ENCODE results near the gene AP1S3. TPM values are rescaled to one million over a fixed set of nuclear protein-coding genes. Genes with fewer than 3 reads are reported as not detected.

Gene AP1S3
- total RNA-seq, 1 experiment from 2014 or later, result 185 TPM

DNA sequence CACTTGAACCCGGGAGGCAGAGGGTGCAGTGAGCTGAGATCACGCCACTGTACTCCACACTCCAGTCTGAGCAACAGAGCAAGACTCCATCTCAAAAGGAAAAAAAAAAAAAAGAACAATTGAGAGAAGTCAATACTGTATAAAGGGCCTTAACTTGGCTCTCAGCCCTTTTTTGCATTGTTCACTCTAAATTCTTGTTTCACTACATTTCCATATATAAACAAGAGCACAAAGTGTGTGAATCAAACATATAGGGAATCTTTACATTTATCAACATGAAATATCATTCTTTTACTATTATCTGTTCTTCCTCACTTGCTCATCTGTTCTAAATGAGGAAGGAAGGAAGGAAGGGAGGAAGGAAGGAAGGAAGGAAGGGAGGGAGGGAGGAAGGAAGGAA is 90.8 kb downstream of the AP1S3 start:
- ChIA-PET RAD21 (ENCODE audit: low non-redundant PET in 1 of 2, low total read pairs in 2 of 2, uncharacterized antibody in 2 of 2, unreplicated experiment in 2 of 2) (no interaction called here), POLR2A (no interaction called here)
- no peaks in the 10 kb centered on the region for H3K27me3 ChIP-seq (ENCODE audit: insufficient read depth, low read length)

DNA sequence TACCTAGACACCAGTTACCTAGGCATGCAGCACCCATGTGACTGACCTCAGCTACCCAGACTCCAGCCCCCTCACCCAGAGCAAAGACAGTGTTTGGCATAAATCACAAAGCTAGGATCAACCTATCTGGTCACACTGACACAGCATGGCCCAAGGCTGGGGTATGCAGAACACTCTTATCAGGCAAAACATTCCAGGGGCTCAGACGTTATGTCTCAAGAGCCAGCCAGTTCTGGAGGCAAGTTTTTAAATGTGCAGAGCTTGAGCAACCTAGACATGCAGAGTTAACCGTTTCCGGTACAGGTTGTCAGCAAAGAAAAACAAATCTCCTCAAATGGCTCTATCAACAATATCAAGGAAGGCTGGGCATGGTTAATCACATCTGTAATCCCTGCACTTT is 92.8 kb downstream of the AP1S3 start:
- Histone ChIP-seq H3K4me3 (replicated peaks in 1 of 2; ENCODE audit: low read depth in 1 of 2, low read length in 2 of 2) (no peak overlapping the region), H3K9me3 (ENCODE audit: control insufficient read depth in 1 of 2, insufficient read depth in 1 of 2, low read depth in 1 of 2, low read length in 2 of 2) (no peaks in the 10 kb centered on the region), H4K20me1 (ENCODE audit: insufficient read depth) (no peaks in the 10 kb centered on the region), H3K9ac (ENCODE audit: low read length) (no peak overlapping the region), H3K79me2 (ENCODE audit: insufficient read depth, low read length) (no peaks in the 10 kb centered on the region), H3K27me3 (ENCODE audit: insufficient read depth, low read length) (no peaks in the 10 kb centered on the region), H2AFZ (ENCODE audit: low read depth, low read length, poor library complexity, severe bottlenecking) (no peak overlapping the region), H3K9me2 (ENCODE audit: insufficient read depth) (no peaks in the 10 kb centered on the region), H3K36me3 (ENCODE audit: control insufficient read depth in 1 of 2, insufficient read depth in 2 of 2, low read length in 2 of 2) (no peaks in the 10 kb centered on the region), H3K4me2 (ENCODE audit: low read length) (no peak overlapping the region), H3K4me1 (ENCODE audit: control insufficient read depth in 1 of 2, insufficient read depth in 2 of 2, low read length in 2 of 2) (peaks cover 10 to 23% of the 10 kb centered on the region in 2 experiments; a peak in 2 of 4 replicates), H3K27ac (ENCODE audit: low read depth, low read length) (no peak overlapping the region)
- ChIA-PET RAD21 (ENCODE audit: low non-redundant PET in 1 of 2, low total read pairs in 2 of 2, uncharacterized antibody in 2 of 2, unreplicated experiment in 2 of 2) (no interaction called here), POLR2A (no interaction called here), CTCF (no interaction called here)
- no TSS peak for BruUV-seq (replicated peaks)
- intact Hi-C loops (cut with micrococcal nuclease), result no loop called here
- no peak for TF ChIP-seq SRF (IDR thresholded peaks at IDR 0.05; ENCODE audit: low read depth)
- TF ChIP-seq EGR1 (IDR thresholded peaks at IDR 0.05; ENCODE audit: low read depth), result no peak
- TF ChIP-seq SIN3A (IDR thresholded peaks at IDR 0.05; ENCODE audit: low read depth), result no peak
- DNase-seq (ENCODE audit: low read depth, low spot score) (no peak), ATAC-seq (no peak)

More for the DNA sequence above, 90.8 kb downstream of the AP1S3 start:
- no peak for DNase-seq (ENCODE audit: low read depth, low spot score)
- H3K4me1 ChIP-seq (ENCODE audit: control insufficient read depth in 1 of 2, insufficient read depth in 2 of 2, low read length in 2 of 2), result peaks cover 0 to 17% of the 10 kb centered on the region in 2 experiments; a peak in 2 of 4 replicates
- no peaks in the 10 kb centered on the region for H3K9me3 ChIP-seq (ENCODE audit: control insufficient read depth in 1 of 2, insufficient read depth in 1 of 2, low read depth in 1 of 2, low read length in 2 of 2)
- intact Hi-C loops (cut with micrococcal nuclease), result no loop called here
- H3K79me2 ChIP-seq (ENCODE audit: insufficient read depth, low read length), result no peaks in the 10 kb centered on the region
- no peak overlapping the region for H3K27ac ChIP-seq (ENCODE audit: low read depth, low read length)
- no peaks in the 10 kb centered on the region for H3K36me3 ChIP-seq (ENCODE audit: control insufficient read depth in 1 of 2, insufficient read depth in 2 of 2, low read length in 2 of 2)
- H3K9me2 ChIP-seq (ENCODE audit: insufficient read depth), result no peaks in the 10 kb centered on the region
- H4K20me1 ChIP-seq (ENCODE audit: insufficient read depth), result no peaks in the 10 kb centered on the region
- ATAC-seq, result no peak
- H3K9ac ChIP-seq (ENCODE audit: low read length), result no peak overlapping the region
- no TSS peak for BruUV-seq (replicated peaks)
- H2AFZ ChIP-seq (ENCODE audit: low read depth, low read length, poor library complexity, severe bottlenecking), result no peak overlapping the region
- H3K4me2 ChIP-seq (ENCODE audit: low read length), result no peak overlapping the region
- H3K4me3 ChIP-seq (replicated peaks in 1 of 2; ENCODE audit: low read depth in 1 of 2, low read length in 2 of 2), result no peak overlapping the region
- CTCF ChIA-PET, result no interaction called here
- TF ChIP-seq SP1 (IDR thresholded peaks at IDR 0.05; ENCODE audit: low read depth) (no peak), YY1 (IDR thresholded peaks at IDR 0.05; ENCODE audit: extremely low read depth, insufficient replicate concordance, low read depth, low read length) (no peak)
